SU-DHL-6 (cell line): ENCODE results near the gene PRORP.

Experiments used
- H2AFZ ChIP-seq: fragments of 200-600 bp; sonication (generic); 2 replicates; pipeline ENCODE4 v1.6.1; 2014; ENCODE audit warnings: low read depth, mild to moderate bottlenecking, moderate library complexity, mixed read lengths, antibody characterized with exemption, low read length; ENCODE audit not compliant: severe bottlenecking
- H3F3A ChIP-seq: fragments of 200-600 bp; shearing (Covaris generic); 2 replicates; pipeline ENCODE4 v1.6.0; 2016; ENCODE audit warnings: antibody characterized with exemption, mild to moderate bottlenecking; ENCODE audit not compliant: insufficient read depth
- H3K27ac ChIP-seq: fragments of 200-600 bp; sonication (generic); 2 replicates; pipeline ENCODE4 v1.5.1; 2016; ENCODE audit warnings: low read depth, mild to moderate bottlenecking, low read length, moderate library complexity, mixed read lengths
- H3K27me3 ChIP-seq: fragments of 200-600 bp; sonication (generic), shearing (Covaris generic); 2 replicates; pipeline ENCODE4 v1.6.0; 2014; ENCODE audit warnings: mild to moderate bottlenecking, low read length
- H3K36me3 ChIP-seq: fragments of 200-600 bp; sonication (generic); 2 replicates; pipeline ENCODE4 v1.6.1; 2014; ENCODE audit warnings: mild to moderate bottlenecking, low read length, mixed read lengths
- H3K4me2 ChIP-seq: fragments of 300-600, 200-600 bp; shearing (Covaris generic), sonication (generic); 2 replicates; pipeline ENCODE4 v1.6.0; 2014; ENCODE audit warnings: low read length, low read depth, mild to moderate bottlenecking; ENCODE audit not compliant: poor library complexity, severe bottlenecking
- H3K4me3 ChIP-seq: fragments of 200-600 bp; sonication (generic); 2 replicates; pipeline ENCODE4 v1.5.1; 2014; ENCODE audit warnings: antibody characterized with exemption, low read length, mild to moderate bottlenecking, mixed read lengths; ENCODE audit not compliant: insufficient read depth, poor library complexity, severe bottlenecking
- H3K79me2 ChIP-seq: fragments of 200-600 bp; sonication (generic); 2 replicates; pipeline ENCODE4 v1.6.1; 2014; ENCODE audit warnings: mild to moderate bottlenecking, low read length, moderate library complexity; ENCODE audit not compliant: insufficient read depth
- H3K9ac ChIP-seq: fragments of 200-600 bp; sonication (generic); 2 replicates; pipeline ENCODE4 v1.7.0; 2014; ENCODE audit warnings: mild to moderate bottlenecking, low read length
- H3K9me2 ChIP-seq: fragments of 200-600 bp; sonication (generic); replicated peaks from 2 replicates; pipeline ENCODE4 v1.6.1; 2014; ENCODE audit warnings: low read length; ENCODE audit not compliant: insufficient read depth
- H3K9me3 ChIP-seq: fragments of 200-600 bp; sonication (generic); 2 replicates; pipeline ENCODE4 v1.6.1; 2014; ENCODE audit warnings: low read length, mixed read lengths; ENCODE audit not compliant: insufficient read depth
- H4K20me1 ChIP-seq: fragments of 200-600 bp; sonication (generic); 2 replicates; pipeline ENCODE4 v1.6.1; 2014; ENCODE audit warnings: low read depth, mild to moderate bottlenecking, antibody characterized with exemption, low read length, moderate library complexity, mixed read lengths
- CTCF ChIP-seq: fragments of 200-600 bp; sonication (generic); IDR thresholded peaks from one replicate; pipeline ENCODE4 v1.5.1; 2017; ENCODE audit warnings: antibody characterized with exemption, mild to moderate bottlenecking, low read length, moderate library complexity; ENCODE audit not compliant: insufficient read depth, poor library complexity, severe bottlenecking
- EZH2phosphoT487 ChIP-seq: fragments of 200-600 bp; sonication (generic), shearing (Covaris generic); conservative IDR thresholded peaks from 2 replicates; pipeline ENCODE4 v1.6.1; 2018; ENCODE audit warnings: mild to moderate bottlenecking, antibody characterized with exemption, low read length, moderate library complexity, mixed read lengths

Gene PRORP

GRCh38 chr14:35124127-35124526, 1.8 kb downstream of the PRORP start:
- Histone ChIP-seq H3K9me3 (no peaks in the 10 kb centered on the region), H4K20me1 (no peaks in the 10 kb centered on the region), H3K9me2 (no peaks in the 10 kb centered on the region), H3K36me3 (no peaks in the 10 kb centered on the region; the same call in 1 of the 2 replicates), H2AFZ (no peak overlapping the region), H3K4me2 (peak overlapping the region; percentile 68), H3K9ac (peak overlapping the region; percentile 87), H3K27me3 (no peaks in the 10 kb centered on the region), H3K27ac (peak overlapping the region; percentile 89; the same call in 1 of the 2 replicates), H3K79me2 (peaks cover 62% of the 10 kb centered on the region), H3F3A (peaks cover 10% of the 10 kb centered on the region), H3K4me3 (peak overlapping the region; percentile 83)
- TF ChIP-seq CTCF (no peak), EZH2phosphoT487 (no peak)

GRCh38 chr14:35133542-35134328, 11.4 kb downstream of the PRORP start:
- no peak overlapping the region for H3K9ac ChIP-seq
- no peaks in the 10 kb centered on the region for H3K27me3 ChIP-seq
- peaks cover 4% of the 10 kb centered on the region; the same call in 1 of the 2 replicates for H3K36me3 ChIP-seq
- H4K20me1 ChIP-seq = no peaks in the 10 kb centered on the region
- H3K79me2 ChIP-seq = peaks cover 26% of the 10 kb centered on the region
- no peaks in the 10 kb centered on the region for H3K9me2 ChIP-seq
- TF ChIP-seq CTCF (no peak), EZH2phosphoT487 (no peak)
- H3K27ac ChIP-seq = no peak overlapping the region
- H3K4me2 ChIP-seq = no peak overlapping the region
- H3K4me3 ChIP-seq = no peak overlapping the region
- no peaks in the 10 kb centered on the region for H3K9me3 ChIP-seq
- H2AFZ ChIP-seq = no peak overlapping the region
- no peaks in the 10 kb centered on the region for H3F3A ChIP-seq

GRCh38 chr14:35134329-35135123, 12.2 kb downstream of the PRORP start:
- H4K20me1 ChIP-seq = no peaks in the 10 kb centered on the region
- H2AFZ ChIP-seq = no peak overlapping the region
- no peaks in the 10 kb centered on the region for H3K9me3 ChIP-seq
- TF ChIP-seq CTCF (no peak), EZH2phosphoT487 (no peak)
- no peak overlapping the region for H3K27ac ChIP-seq
- H3K9me2 ChIP-seq = no peaks in the 10 kb centered on the region
- no peaks in the 10 kb centered on the region for H3K27me3 ChIP-seq
- 0 out of 2 replicates have a peak, but pooled peaks cover 3% of the 10 kb centered on the region for H3F3A ChIP-seq
- peaks cover 20% of the 10 kb centered on the region; the same call in 1 of the 2 replicates for H3K79me2 ChIP-seq
- H3K4me2 ChIP-seq = no peak overlapping the region
- no peak overlapping the region for H3K9ac ChIP-seq
- H3K4me3 ChIP-seq = no peak overlapping the region
- peaks cover 4% of the 10 kb centered on the region; the same call in 1 of the 2 replicates for H3K36me3 ChIP-seq
